Ovary (tissue), 9 donors: ENCODE measurements around the gene ETNK2. TPM values are rescaled to one million over a fixed set of nuclear protein-coding genes. Genes with fewer than 3 reads are reported as not detected.

Experiments
- DNase-seq, 5 donors: peaks; one replicate each; pipeline ENCODE4 v3.0.0-alpha.2; 2019 to 2020
- H3K27ac ChIP-seq, 2 donors: fragments of 200-600 bp; one replicate each; pipeline versions ENCODE4 v1.5.1 to v1.8.0; 2019 to 2022
- H3K27me3 ChIP-seq: fragments of 200-600 bp; one replicate; pipeline ENCODE4 v1.8.0; 2022
- H3K36me3 ChIP-seq: fragments of 200-600 bp; sonication (generic); one replicate; pipeline ENCODE4 v1.5.1; 2019
- H3K4me1 ChIP-seq: one replicate; pipeline ENCODE4 v1.8.1; 2013; ENCODE audit warnings: mild to moderate bottlenecking, moderate library complexity; ENCODE audit not compliant: insufficient read depth
- H3K4me3 ChIP-seq: fragments of 200-600 bp; sonication (generic); one replicate; pipeline ENCODE4 v1.5.1; 2017
- H3K9me3 ChIP-seq, 2 donors: fragments of 200-600 bp in 1 of 2; sonication (generic) in 1 of 2; one replicate each; pipeline versions ENCODE4 v1.5.1 to v1.8.1; 2013 to 2019; ENCODE audit warnings: mild to moderate bottlenecking in 1 of 2, moderate library complexity in 1 of 2
- EP300 ChIP-seq: sonication (generic); formaldehyde crosslinking; IDR thresholded peaks from one replicate; pipeline ENCODE4 v1.6.1; 2017; ENCODE audit warnings: antibody characterized with exemption
- POLR2A ChIP-seq: fragments of 450-650 bp; IDR thresholded peaks from one replicate; pipeline ENCODE4 v1.6.1; 2017; ENCODE audit warnings: antibody characterized with exemption, mild to moderate bottlenecking, moderate library complexity
- WGBS, 3 donors: extraction: QIAGEN DNeasy Blood & Tissue Kit in 1 of 3; methylation state at CpG; one replicate each; pipeline versions ENCODE4 v1.1.5 to v1.1.7; 2013 to 2017; 5-methylcytosine and 5-hydroxymethylcytosine counted together
- intact Hi-C, 4 donors: fragments of 100-400 bp; cut with DNase I; formaldehyde crosslinking; loops; one replicate each; pipeline versions ENCODE4 v1.11.0 to v1.15.1; 2022 to 2023
- polyA plus RNA-seq, 2 donors: library from polyadenylated mRNA; stranded (reverse); fragments of 200-250 nt in 1 of 2; fragments of 350-450 nt in 1 of 2; fragmentation: Illumina TruSeq in 1 of 2; extraction: RNeasy Lipid Tissue Mini Kit (QIAGEN cat#74804) in 1 of 2; gene quantifications; one replicate each; pipeline ENCODE4 v1.2.3, GENCODE V29; 2013 to 2014
- total RNA-seq, 7 donors: library from RNA; depleted of rRNA in 2 of 7; stranded (reverse); fragments of >200 nt in 2 of 7; fragmentation: NEBNext Ultra II Directional in 3 of 7; extraction: Animal tissue kit (Norgen Biotek cat#: 25700) in 3 of 7; gene quantifications; one replicate each; pipeline versions ENCODE4 v1.1.0 to v1.2.4, GENCODE V29; 2016 to 2023
- TF ChIP-seq, protein P1 (sequence below), 3 donors: fragments of 450-650 bp in 2 of 3; fragments of 200-600 bp in 1 of 3; IDR thresholded peaks; one replicate each; pipeline versions ENCODE4 v1.5.1 to v1.8.0; 2016 to 2022; ENCODE audit warnings: antibody characterized with exemption in 3 of 3, mild to moderate bottlenecking in 1 of 3
- donor health status: DM: no; HTN: no; CAD: no; lungs with moderate emphysema.
- donor health status: DM: no; HTN: no; CAD: no.
- donor health status: Bipolar disorder and iron deficiency.
- donor health status: DM: yes; HTN: yes; CAD: no.
- donor health status: DM: no; HTN: no; CAD: no.
- donor health status: DM: yes; HTN: yes; CAD: no.

Gene ETNK2
- total and polyA plus RNA-seq, 9 donors = 16.3 to 60.9 (median 40.3) TPM

DNA sequence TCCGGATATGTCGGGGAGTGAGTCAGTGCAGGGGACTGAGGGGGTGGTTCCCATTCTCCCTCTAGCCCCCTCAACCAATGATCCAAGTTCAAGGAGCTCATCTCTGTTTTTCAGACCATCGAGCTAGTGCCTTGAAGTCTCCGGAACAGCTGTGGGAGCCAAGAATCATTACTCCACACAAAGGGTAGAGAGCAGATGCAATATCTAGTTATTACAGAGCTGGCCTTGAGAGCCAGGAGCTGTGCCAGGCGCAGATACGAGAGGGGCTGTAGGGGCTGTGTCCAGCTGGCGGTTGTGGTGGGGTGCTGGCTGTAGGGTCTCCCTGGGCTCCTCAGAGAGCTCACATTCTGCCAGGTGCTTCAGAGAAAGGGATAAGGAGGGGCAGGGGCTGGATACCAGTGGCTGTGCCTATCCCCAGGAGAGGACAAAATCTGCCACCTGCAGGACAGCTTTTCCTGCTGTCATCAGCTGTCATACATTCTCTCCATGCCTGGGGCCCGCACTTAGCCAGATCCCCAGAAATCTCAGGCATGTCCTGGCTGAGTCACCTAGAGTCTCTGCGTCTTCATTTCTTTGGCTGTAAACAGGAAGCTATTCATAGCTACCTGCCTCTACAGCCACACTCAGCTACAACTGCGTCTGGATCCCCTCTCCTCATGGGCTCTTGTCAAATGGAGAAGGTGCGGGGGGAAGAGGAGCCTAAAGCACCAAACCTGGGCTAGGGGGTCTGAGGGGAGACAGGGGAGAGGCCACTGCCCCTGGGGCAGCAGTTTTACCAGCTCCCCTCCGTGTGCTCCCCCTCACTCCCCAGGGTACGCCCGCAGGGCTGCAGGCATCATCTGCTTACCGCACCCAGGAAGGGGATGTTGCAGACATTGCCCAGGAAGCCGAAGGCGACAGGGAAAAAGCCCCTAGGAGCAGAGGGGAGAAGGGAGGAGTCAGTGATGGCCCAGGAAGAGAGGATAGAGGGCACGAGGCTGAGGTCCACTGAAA is 46.8 kb upstream of the ETNK2 start:
- no peak for TF ChIP-seq EP300
- TF ChIP-seq, protein P1, sequence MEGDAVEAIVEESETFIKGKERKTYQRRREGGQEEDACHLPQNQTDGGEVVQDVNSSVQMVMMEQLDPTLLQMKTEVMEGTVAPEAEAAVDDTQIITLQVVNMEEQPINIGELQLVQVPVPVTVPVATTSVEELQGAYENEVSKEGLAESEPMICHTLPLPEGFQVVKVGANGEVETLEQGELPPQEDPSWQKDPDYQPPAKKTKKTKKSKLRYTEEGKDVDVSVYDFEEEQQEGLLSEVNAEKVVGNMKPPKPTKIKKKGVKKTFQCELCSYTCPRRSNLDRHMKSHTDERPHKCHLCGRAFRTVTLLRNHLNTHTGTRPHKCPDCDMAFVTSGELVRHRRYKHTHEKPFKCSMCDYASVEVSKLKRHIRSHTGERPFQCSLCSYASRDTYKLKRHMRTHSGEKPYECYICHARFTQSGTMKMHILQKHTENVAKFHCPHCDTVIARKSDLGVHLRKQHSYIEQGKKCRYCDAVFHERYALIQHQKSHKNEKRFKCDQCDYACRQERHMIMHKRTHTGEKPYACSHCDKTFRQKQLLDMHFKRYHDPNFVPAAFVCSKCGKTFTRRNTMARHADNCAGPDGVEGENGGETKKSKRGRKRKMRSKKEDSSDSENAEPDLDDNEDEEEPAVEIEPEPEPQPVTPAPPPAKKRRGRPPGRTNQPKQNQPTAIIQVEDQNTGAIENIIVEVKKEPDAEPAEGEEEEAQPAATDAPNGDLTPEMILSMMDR (IDR thresholded peaks at IDR 0.05) = no peak
- no peak for TF ChIP-seq POLR2A
- DNase-seq = peak; percentile 26 to 60 (median 42)
- no peaks in the 10 kb centered on the region for H3K36me3 ChIP-seq
- WGBS, 3 donors = 40 to 45% (median 43%) methylated on average over 18 of the region's 18 CpGs
- peaks cover 7% of the 10 kb centered on the region for H3K4me1 ChIP-seq
- H3K9me3 ChIP-seq = no peaks in the 10 kb centered on the region
- H3K27me3 ChIP-seq = no peaks in the 10 kb centered on the region
- no peak overlapping the region for H3K4me3 ChIP-seq
- intact Hi-C loops = loop anchor here in 1 of 4 donors (5.0 kb wide), 1 partner anchor 51 kb away; no protein-coding TSS in a partner anchor
- H3K27ac ChIP-seq = peak overlapping the region in 1 of 2 donors; percentile 60

DNA sequence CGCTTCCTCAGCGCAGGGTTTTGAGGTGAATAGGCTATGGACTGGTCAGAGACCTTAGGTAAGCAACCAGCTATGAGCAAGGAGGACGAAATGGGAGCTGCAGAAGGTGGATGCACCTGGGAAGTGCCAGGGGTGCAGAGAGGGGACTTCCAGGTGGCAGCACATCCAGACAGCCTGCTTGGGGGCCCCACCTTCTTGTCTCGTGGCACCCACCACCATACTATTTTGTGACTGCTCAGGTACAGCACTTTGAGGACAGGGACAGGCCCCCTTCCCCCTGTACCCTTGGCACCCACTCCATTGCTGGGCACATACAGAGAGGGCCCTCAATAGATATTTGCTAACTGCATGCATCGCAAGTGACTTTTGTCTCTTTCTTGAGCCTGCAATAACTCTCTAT is 45.2 kb upstream of the ETNK2 start:
- Histone ChIP-seq H3K4me1 (peaks cover 7% of the 10 kb centered on the region), H3K27me3 (no peaks in the 10 kb centered on the region), H3K9me3 (no peaks in the 10 kb centered on the region), H3K36me3 (no peaks in the 10 kb centered on the region), H3K4me3 (no peak overlapping the region), H3K27ac (no peak overlapping the region)
- WGBS, 3 donors = 94 to 96% (median 95%) methylated on average over 5 of the region's 5 CpGs
- intact Hi-C loops = loop anchor here in 1 of 4 donors (5.0 kb wide), 1 partner anchor 50 kb away; no protein-coding TSS in a partner anchor
- TF ChIP-seq EP300 = no peak
- TF ChIP-seq, protein P1 (IDR thresholded peaks at IDR 0.05) = no peak
- no peak for TF ChIP-seq POLR2A
- no peak for DNase-seq

DNA sequence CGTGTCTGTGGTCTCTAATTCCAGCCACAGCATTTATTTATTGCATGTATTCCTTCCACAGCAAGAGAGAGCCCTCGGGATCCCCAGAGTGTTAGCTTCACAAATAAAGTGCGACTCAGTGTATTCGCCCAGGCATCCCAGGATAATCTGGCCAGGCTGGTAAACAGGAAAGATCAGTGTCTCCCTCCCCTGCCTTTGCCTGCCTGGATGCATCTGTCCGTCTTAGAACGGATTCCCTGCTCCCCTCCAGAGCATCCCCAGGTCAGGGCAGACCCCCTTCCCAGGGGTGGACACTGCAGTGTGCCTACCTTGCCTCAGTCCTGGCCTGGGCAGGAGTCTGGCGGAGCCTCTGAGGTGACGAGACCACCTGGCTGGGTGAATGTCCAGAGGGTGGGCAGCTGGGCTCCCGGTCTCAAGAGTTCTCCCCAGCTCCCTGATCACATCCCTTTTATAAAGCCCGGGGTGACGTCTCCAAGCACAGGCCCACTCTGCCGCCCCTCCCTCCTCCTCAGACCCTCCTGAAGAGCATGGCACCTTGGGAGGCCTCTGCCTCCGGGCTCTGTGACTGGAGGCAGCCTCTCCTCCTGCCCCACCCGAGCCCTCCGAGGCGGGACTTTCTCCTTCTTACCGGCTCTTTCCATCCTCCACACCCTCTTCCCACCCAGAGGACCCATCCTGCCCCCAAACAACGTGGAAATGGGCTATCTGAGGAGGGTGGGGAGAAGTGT is 44.4 kb upstream of the ETNK2 start, which contains the start of gene KISS1:
KISS1 (minus strand) TSS at position 424 of the 728 bp plus-strand sequence. CDS start 3,615 bp downstream, outside the sequence.
- H3K4me1 ChIP-seq = peaks cover 7% of the 10 kb centered on the region
- no peak within 1 kb of the TSS for H3K4me3 ChIP-seq
- TF ChIP-seq EP300 = no peak
- no peak for TF ChIP-seq POLR2A
- TF ChIP-seq, protein P1 (IDR thresholded peaks at IDR 0.05) = no peak
- no peak within 1 kb of the TSS for H3K27ac ChIP-seq
- no peaks in the 10 kb centered on the region for H3K27me3 ChIP-seq
- DNase-seq = peak in 1 of 5 donors; percentile 26
- no peaks in the 10 kb centered on the region for H3K9me3 ChIP-seq
- no peaks in the 10 kb centered on the region for H3K36me3 ChIP-seq
- intact Hi-C loops = loop anchor here in 1 of 4 donors (5.0 kb wide), 1 partner anchor 49 kb away; no protein-coding TSS in a partner anchor
- WGBS, 3 donors = 76 to 78% (median 77%) methylated on average over 18 of the region's 18 CpGs

DNA sequence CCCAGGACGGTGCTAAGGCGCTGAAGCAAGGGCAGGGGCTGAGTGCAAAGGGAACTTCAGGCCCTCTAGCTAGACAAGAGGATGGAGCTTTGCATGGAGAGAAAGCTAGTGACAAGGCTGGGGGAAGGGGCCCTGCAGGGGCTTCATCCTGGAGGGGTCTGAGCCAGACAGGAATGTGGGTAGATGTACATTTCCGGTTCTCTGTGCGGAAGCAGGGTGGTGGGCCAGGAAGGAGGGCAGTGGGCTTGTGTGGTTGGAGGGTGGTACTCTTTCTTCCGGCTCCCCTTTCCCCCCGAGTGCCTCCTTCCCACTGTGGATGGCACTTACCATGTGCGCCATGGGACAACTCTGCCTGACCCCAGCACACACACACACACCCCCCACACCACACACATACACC is 42.9 kb upstream of the ETNK2 start:
- Histone ChIP-seq H3K36me3 (no peaks in the 10 kb centered on the region), H3K9me3 (no peaks in the 10 kb centered on the region), H3K27ac (no peak overlapping the region), H3K4me3 (no peak overlapping the region), H3K4me1 (peaks cover 8% of the 10 kb centered on the region), H3K27me3 (no peaks in the 10 kb centered on the region)
- DNase-seq = peak in 1 of 5 donors; percentile 8
- intact Hi-C loops = loop anchor here in 1 of 4 donors (5.0 kb wide), 1 partner anchor 47 kb away; no protein-coding TSS in a partner anchor
- 86 to 92% (median 88%) methylated on average over 7 of the region's 7 CpGs for WGBS, 3 donors
- TF ChIP-seq, protein P1 (IDR thresholded peaks at IDR 0.05) = no peak
- TF ChIP-seq POLR2A (no peak), EP300 (no peak)
